T-helper 2 cell treated with Interferon-gamma antibody and Interleukin-4, amounts not matched to agents 5 μg/mL and 100 μg/mL, for 36 hours (primary cell): ENCODE measurements around the gene PSMC3.
A peak's percentile ranks its signal among the peaks of the same experiment; 100 is the strongest.

Source experiments
- DNase-seq: peaks from one replicate; pipeline ENCODE4 v3.0.0; 2021; ENCODE audit warnings: low spot score
- H3K27ac Mint-ChIP-seq: one replicate; pipeline ENCODE4 v1.8.0; 2021; ENCODE audit warnings: mild to moderate bottlenecking, mixed read lengths
- H3K27me3 Mint-ChIP-seq: one replicate; pipeline ENCODE4 v1.8.0; 2021; ENCODE audit warnings: low read depth, mixed read lengths
- H3K36me3 Mint-ChIP-seq: one replicate; pipeline ENCODE4 v1.8.0; 2021; ENCODE audit warnings: low read depth, mixed read lengths
- H3K4me1 Mint-ChIP-seq: one replicate; pipeline ENCODE4 v1.8.0; 2021; ENCODE audit warnings: low read depth, mixed read lengths
- H3K4me3 Mint-ChIP-seq: one replicate; pipeline ENCODE4 v1.8.0; 2022; ENCODE audit warnings: mild to moderate bottlenecking, moderate library complexity, mixed read lengths
- H3K9me3 Mint-ChIP-seq: one replicate; pipeline ENCODE4 v1.8.0; 2021; ENCODE audit warnings: mixed read lengths

The PSMC3 gene

GRCh38 chr11:47389577-47390421 is 36.4 kb downstream of the PSMC3 start:
- H3K36me3 Mint-ChIP-seq: no peaks in the 10 kb centered on the region
- peaks cover 21% of the 10 kb centered on the region for H3K4me1 Mint-ChIP-seq

GRCh38 chr11:47388697-47389576 is 37.3 kb downstream of the PSMC3 start:
- no peaks in the 10 kb centered on the region for H3K27me3 Mint-ChIP-seq
- H3K4me3 Mint-ChIP-seq: no peak overlapping the region
- peaks cover 15% of the 10 kb centered on the region for H3K4me1 Mint-ChIP-seq
- H3K27ac Mint-ChIP-seq: peak overlapping the region; percentile 34
- H3K9me3 Mint-ChIP-seq: no peaks in the 10 kb centered on the region
- no peaks in the 10 kb centered on the region for H3K36me3 Mint-ChIP-seq
- DNase-seq: no peak

More at GRCh38 chr11:47389577-47390421, 36.4 kb downstream of the PSMC3 start:
- H3K9me3 Mint-ChIP-seq: no peaks in the 10 kb centered on the region
- no peak overlapping the region for H3K4me3 Mint-ChIP-seq
- H3K27ac Mint-ChIP-seq: peak overlapping the region; percentile 34
- no peaks in the 10 kb centered on the region for H3K27me3 Mint-ChIP-seq
- DNase-seq: no peak

- H3K9me3 Mint-ChIP-seq: no peaks in the 10 kb centered on the region
- H3K4me3 Mint-ChIP-seq: no peak overlapping the region
These were observed 38.1 kb downstream of the PSMC3 start for GRCh38 chr11:47387944-47388696.

GRCh38 chr11:47384498-47384897 is 41.7 kb downstream of the PSMC3 start:
- Mint-ChIP-seq H3K36me3 (no peaks in the 10 kb centered on the region), H3K27ac (no peak overlapping the region), H3K27me3 (no peaks in the 10 kb centered on the region), H3K4me1 (peaks cover 2% of the 10 kb centered on the region), H3K9me3 (no peaks in the 10 kb centered on the region), H3K4me3 (no peak overlapping the region)
- no peak for DNase-seq

More at GRCh38 chr11:47387944-47388696, 38.1 kb downstream of the PSMC3 start:
- Mint-ChIP-seq H3K4me1 (peaks cover 10% of the 10 kb centered on the region), H3K36me3 (no peaks in the 10 kb centered on the region), H3K27ac (no peak overlapping the region), H3K27me3 (no peaks in the 10 kb centered on the region)
- no peak for DNase-seq

GRCh38 chr11:47383071-47383470 is 43.2 kb downstream of the PSMC3 start:
- no peak for DNase-seq
- no peaks in the 10 kb centered on the region for H3K36me3 Mint-ChIP-seq
- no peaks in the 10 kb centered on the region for H3K9me3 Mint-ChIP-seq
- H3K4me1 Mint-ChIP-seq: no peaks in the 10 kb centered on the region
- H3K27me3 Mint-ChIP-seq: no peaks in the 10 kb centered on the region
- H3K27ac Mint-ChIP-seq: no peak overlapping the region
- H3K4me3 Mint-ChIP-seq: no peak overlapping the region

GRCh38 chr11:47380078-47380477 is 46.2 kb downstream of the PSMC3 start:
- no peak overlapping the region for H3K27ac Mint-ChIP-seq
- H3K4me1 Mint-ChIP-seq: no peaks in the 10 kb centered on the region
- no peaks in the 10 kb centered on the region for H3K36me3 Mint-ChIP-seq
- H3K4me3 Mint-ChIP-seq: no peak overlapping the region
- DNase-seq: no peak
- no peaks in the 10 kb centered on the region for H3K9me3 Mint-ChIP-seq
- no peaks in the 10 kb centered on the region for H3K27me3 Mint-ChIP-seq

GRCh38 chr11:47379317-47379716 is 46.9 kb downstream of the PSMC3 start:
- H3K27me3 Mint-ChIP-seq: no peaks in the 10 kb centered on the region
- H3K27ac Mint-ChIP-seq: no peak overlapping the region
- no peaks in the 10 kb centered on the region for H3K36me3 Mint-ChIP-seq
- H3K4me1 Mint-ChIP-seq: no peaks in the 10 kb centered on the region
- DNase-seq: no peak
- H3K9me3 Mint-ChIP-seq: no peaks in the 10 kb centered on the region
- no peak overlapping the region for H3K4me3 Mint-ChIP-seq

GRCh38 chr11:47378836-47379170 is 47.4 kb downstream of the PSMC3 start:
- H3K36me3 Mint-ChIP-seq: no peaks in the 10 kb centered on the region
- no peaks in the 10 kb centered on the region for H3K9me3 Mint-ChIP-seq
- no peak for DNase-seq
- no peak overlapping the region for H3K4me3 Mint-ChIP-seq
- H3K27ac Mint-ChIP-seq: no peak overlapping the region
- H3K4me1 Mint-ChIP-seq: no peaks in the 10 kb centered on the region
- H3K27me3 Mint-ChIP-seq: no peaks in the 10 kb centered on the region

- H3K4me3 Mint-ChIP-seq: no peak within 1 kb of the TSS
- no peaks in the 10 kb centered on the region for H3K27me3 Mint-ChIP-seq
- no peak for DNase-seq
- no peaks in the 10 kb centered on the region for H3K4me1 Mint-ChIP-seq
- H3K27ac Mint-ChIP-seq: no peak within 1 kb of the TSS
- no peaks in the 10 kb centered on the region for H3K36me3 Mint-ChIP-seq
- no peaks in the 10 kb centered on the region for H3K9me3 Mint-ChIP-seq
These were observed 48.0 kb downstream of the PSMC3 start, which contains the start of gene SPI1 for GRCh38 chr11:47378010-47378835. Gene SPI1, minus strand, starts transcription at chr11:47378547. Its CDS starts 194 bp downstream, at chr11:47378353.

- Mint-ChIP-seq H3K27me3 (no peaks in the 10 kb centered on the region), H3K4me3 (no peak overlapping the region), H3K27ac (no peak overlapping the region), H3K4me1 (no peaks in the 10 kb centered on the region), H3K36me3 (no peaks in the 10 kb centered on the region), H3K9me3 (no peaks in the 10 kb centered on the region)
- DNase-seq: no peak
These were observed 48.6 kb downstream of the PSMC3 start for GRCh38 chr11:47377571-47378009.

GRCh38 chr11:47376525-47377371 is 49.5 kb downstream of the PSMC3 start:
- Mint-ChIP-seq H3K4me1 (no peaks in the 10 kb centered on the region), H3K9me3 (no peaks in the 10 kb centered on the region), H3K27ac (no peak overlapping the region), H3K36me3 (no peaks in the 10 kb centered on the region), H3K27me3 (no peaks in the 10 kb centered on the region), H3K4me3 (no peak overlapping the region)
- DNase-seq: no peak

- DNase-seq: no peak
- H3K36me3 Mint-ChIP-seq: no peaks in the 10 kb centered on the region
- no peaks in the 10 kb centered on the region for H3K4me1 Mint-ChIP-seq
- H3K27me3 Mint-ChIP-seq: no peaks in the 10 kb centered on the region
- H3K27ac Mint-ChIP-seq: peak overlapping the region; percentile 9
- H3K9me3 Mint-ChIP-seq: no peaks in the 10 kb centered on the region
- H3K4me3 Mint-ChIP-seq: no peak overlapping the region
These were observed 50.1 kb downstream of the PSMC3 start for GRCh38 chr11:47376107-47376524.
